Measurements from ENCODE around the gene IL21R. TPM values are rescaled to one million over a fixed set of nuclear protein-coding genes. Genes with fewer than 3 reads are reported as not detected.
"Not testable (repeated sequence)": the region's sequence is repeated elsewhere in the genome, so short reads cannot be mapped to it uniquely, and the experiment has no call there.

The IL21R gene
- total and polyA plus RNA-seq, 9 of the 15 experiments (the other 6 are each of a cell fraction or from before 2014, with no cell fraction given), result 0.04 to 0.34 (median 0.18) TPM; not detected in 1

DNA sequence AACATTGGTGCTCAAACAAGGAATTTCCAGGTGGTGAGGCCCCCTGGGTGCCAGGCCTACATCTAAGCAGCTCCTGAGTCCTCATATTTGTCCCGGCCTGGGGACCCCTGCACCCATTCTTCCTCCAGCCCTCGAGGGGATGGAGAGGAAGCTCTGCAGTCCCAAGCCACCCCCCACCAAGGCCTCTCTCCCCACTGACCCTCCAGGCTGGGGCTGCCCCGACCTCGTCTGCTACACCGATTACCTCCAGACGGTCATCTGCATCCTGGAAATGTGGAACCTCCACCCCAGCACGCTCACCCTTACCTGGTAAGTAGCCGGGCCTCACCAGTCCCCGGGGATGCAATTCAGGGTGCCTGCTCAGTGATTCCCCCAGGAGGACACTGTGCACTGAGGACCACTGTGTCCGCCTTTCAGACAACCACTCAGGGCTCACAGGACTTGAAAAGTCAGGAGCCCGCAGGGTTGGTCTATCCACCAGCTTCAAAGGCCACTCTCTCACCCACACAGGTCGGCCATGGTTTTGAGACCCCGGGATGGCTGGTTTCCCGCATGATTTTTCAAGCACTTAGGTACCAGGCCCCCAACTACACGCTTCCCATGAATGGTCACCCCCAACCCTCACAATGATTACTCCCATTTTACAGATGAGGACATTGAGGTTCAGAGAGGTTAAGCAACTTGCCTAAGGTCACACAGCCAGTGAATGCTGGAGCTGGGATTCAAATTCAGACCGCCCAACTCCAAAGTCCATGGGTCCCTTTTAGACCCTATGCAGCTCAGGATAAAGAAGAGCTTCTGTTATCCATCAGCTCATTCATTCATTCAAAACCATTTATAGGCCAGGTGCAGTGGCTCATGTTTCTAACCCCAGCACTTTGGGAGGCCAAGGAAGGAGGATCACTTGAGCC, 32.4 kb downstream of the IL21R start (continued):
- TF ChIP-seq, protein P1, sequence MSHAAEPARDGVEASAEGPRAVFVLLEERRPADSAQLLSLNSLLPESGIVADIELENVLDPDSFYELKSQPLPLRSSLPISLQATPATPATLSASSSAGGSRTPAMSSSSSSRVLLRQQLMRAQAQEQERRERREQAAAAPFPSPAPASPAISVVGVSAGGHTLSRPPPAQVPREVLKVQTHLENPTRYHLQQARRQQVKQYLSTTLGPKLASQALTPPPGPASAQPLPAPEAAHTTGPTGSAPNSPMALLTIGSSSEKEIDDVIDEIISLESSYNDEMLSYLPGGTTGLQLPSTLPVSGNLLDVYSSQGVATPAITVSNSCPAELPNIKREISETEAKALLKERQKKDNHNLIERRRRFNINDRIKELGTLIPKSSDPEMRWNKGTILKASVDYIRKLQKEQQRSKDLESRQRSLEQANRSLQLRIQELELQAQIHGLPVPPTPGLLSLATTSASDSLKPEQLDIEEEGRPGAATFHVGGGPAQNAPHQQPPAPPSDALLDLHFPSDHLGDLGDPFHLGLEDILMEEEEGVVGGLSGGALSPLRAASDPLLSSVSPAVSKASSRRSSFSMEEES (CRISPR knock-in tag; IDR thresholded peaks at IDR 0.05), result no peak
- TF ChIP-seq CBX1 (IDR thresholded peaks at IDR 0.05; ENCODE audit: low read depth), result peak; percentile 80
- TF ChIP-seq TEAD2 (tag; IDR thresholded peaks at IDR 0.05), result no peak
- no peak for TF ChIP-seq SMAD1 (IDR thresholded peaks at IDR 0.05; ENCODE audit: low read depth, low read length, partially characterized antibody)
- TF ChIP-seq MAFG (tag; conservative IDR thresholded peaks at IDR 0.05), result no peak
- TF ChIP-seq XRCC4 (IDR thresholded peaks at IDR 0.05; ENCODE audit: extremely low read depth, insufficient read depth, insufficient read length), result no peak
- TF ChIP-seq DNMT1 (IDR thresholded peaks at IDR 0.05), result no peak
- no peak for TF ChIP-seq PTRF (tag; IDR thresholded peaks at IDR 0.05)

DNA sequence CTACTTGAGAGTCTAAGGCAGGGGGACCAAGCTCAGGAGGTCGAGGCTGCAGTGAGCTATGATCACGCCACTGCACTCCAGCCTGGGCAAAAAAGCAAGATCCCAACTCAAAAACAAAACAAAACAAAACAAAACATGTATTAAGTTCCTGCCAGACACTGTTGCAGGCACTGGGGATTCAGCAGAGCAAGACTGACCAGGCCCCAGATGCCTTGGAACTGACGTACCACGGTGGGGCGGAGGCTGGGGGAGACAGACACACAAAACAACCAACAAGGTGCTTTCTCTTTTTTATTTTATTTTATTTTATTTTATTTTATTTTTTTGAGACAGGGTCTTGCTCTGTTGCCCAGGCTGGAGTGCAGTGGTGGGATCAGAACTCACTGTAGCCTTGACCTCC, 33.2 kb downstream of the IL21R start:
- H3K9ac ChIP-seq (ENCODE audit: insufficient read depth in 1 of 2, low read depth in 2 of 2, low read length in 2 of 2); H3K36me3 ChIP-seq (ENCODE audit: control insufficient read depth, insufficient read depth, low read length); in situ Hi-C loops (cut with MboI); H3K4me3 ChIP-seq; H3K4me2 ChIP-seq (ENCODE audit: insufficient read depth, low read length); H4K20me1 ChIP-seq (replicated peaks; ENCODE audit: control insufficient read depth, insufficient read depth, low read length); H3K9me1 ChIP-seq (ENCODE audit: control insufficient read depth, insufficient read depth, low read length); BruUV-seq (replicated peaks); DNase-seq (ENCODE audit: extremely low read depth in 1 of 4, low spot score in 3 of 4); H3K79me2 ChIP-seq (ENCODE audit: control insufficient read depth, insufficient read depth, low read length); CTCF ChIA-PET (ENCODE audit: low intra/inter-chr PET ratio); POLR2A ChIA-PET; ATAC-seq; H3K9me3 ChIP-seq (replicated peaks; ENCODE audit: control insufficient read depth, insufficient read depth, low read depth, low read length); FAIRE-seq; H3K27ac ChIP-seq (ENCODE audit: extremely low read depth, low read depth, low read length); intact Hi-C loops (cut with micrococcal nuclease); H2AFZ ChIP-seq (ENCODE audit: low read depth, low read length): not testable (repeated sequence)
- Histone ChIP-seq H3K27me3 (ENCODE audit: control insufficient read depth in 2 of 2, insufficient read depth in 2 of 2, low read length in 2 of 2) (peaks cover 0 to 15% of the 10 kb centered on the region in 2 experiments; a peak in 2 of 5 replicates), H3K4me1 (replicated peaks in 1 of 2; ENCODE audit: control insufficient read depth in 2 of 2, insufficient read depth in 2 of 2, low read length in 2 of 2) (peaks cover 0 to 12% of the 10 kb centered on the region in 2 experiments; a peak in 3 of 5 replicates)
- WGBS (ENCODE audit: insufficient coverage, low coverage, missing lambda C conversion rate), result 41% methylated on average over 5 of the region's 5 CpGs
